GM10248 (cell line): ENCODE data around the gene RPEL1.
"Not testable (repeated sequence)": the region's sequence is repeated elsewhere in the genome, so short reads cannot be mapped to it uniquely, and the experiment has no call there.

Source experiments
- CTCF ChIA-PET: fragments of 300-600 bp; sonication (Branson Sonifier 250); formaldehyde crosslinking; extraction: SDS; loops from one replicate; lab custom pipeline; 2021; ENCODE audit warnings: antibody characterized with exemption; lab: Yijun Ruan, JAX
- POLR2A ChIA-PET: fragments of 350-650 bp; sonication (Branson Sonifier 250); formaldehyde crosslinking; extraction: SDS; loops from one replicate; lab custom pipeline; 2020; ENCODE audit warnings: antibody characterized with exemption; lab: Yijun Ruan, JAX
- DNase-seq: peaks from one replicate; pipeline ENCODE4 v3.0.0; 2012; ENCODE audit errors: extremely low spot score
- TF ChIP-seq, protein P1 (sequence below): IDR thresholded peaks from 2 replicates; pipeline ENCODE4 v1.5.1; 2012; ENCODE audit warnings: mild to moderate bottlenecking, low read depth; ENCODE audit errors: extremely low read depth, missing control alignments, control extremely low read depth

Gene RPEL1

GRCh38 chr10:103245587-103245986, at the start of gene RPEL1:
TSS of gene RPEL1 (plus strand) at chr10:103245887. CDS start at chr10:103245997, 110 bp downstream.
- CTCF ChIA-PET, result interaction anchor here (0.9 to 2.5 kb wide), 9 partner anchors 10 to 344 kb away, joined by 3 to 22 read pairs (median 8); no protein-coding TSS in a partner anchor
- POLR2A ChIA-PET, DNase-seq: not testable (repeated sequence)

GRCh38 chr10:103196516-103196915, 49.2 kb upstream of the RPEL1 start:
- CTCF ChIA-PET, result no interaction called here
- POLR2A ChIA-PET, result interaction anchor here (0.5 kb wide), 1 partner anchor 139 kb away, joined by 3 read pairs; no protein-coding TSS in a partner anchor
- no peak for DNase-seq
- TF ChIP-seq, protein P1, sequence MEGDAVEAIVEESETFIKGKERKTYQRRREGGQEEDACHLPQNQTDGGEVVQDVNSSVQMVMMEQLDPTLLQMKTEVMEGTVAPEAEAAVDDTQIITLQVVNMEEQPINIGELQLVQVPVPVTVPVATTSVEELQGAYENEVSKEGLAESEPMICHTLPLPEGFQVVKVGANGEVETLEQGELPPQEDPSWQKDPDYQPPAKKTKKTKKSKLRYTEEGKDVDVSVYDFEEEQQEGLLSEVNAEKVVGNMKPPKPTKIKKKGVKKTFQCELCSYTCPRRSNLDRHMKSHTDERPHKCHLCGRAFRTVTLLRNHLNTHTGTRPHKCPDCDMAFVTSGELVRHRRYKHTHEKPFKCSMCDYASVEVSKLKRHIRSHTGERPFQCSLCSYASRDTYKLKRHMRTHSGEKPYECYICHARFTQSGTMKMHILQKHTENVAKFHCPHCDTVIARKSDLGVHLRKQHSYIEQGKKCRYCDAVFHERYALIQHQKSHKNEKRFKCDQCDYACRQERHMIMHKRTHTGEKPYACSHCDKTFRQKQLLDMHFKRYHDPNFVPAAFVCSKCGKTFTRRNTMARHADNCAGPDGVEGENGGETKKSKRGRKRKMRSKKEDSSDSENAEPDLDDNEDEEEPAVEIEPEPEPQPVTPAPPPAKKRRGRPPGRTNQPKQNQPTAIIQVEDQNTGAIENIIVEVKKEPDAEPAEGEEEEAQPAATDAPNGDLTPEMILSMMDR, result no peak

GRCh38 chr10:103197174-103197573, 48.5 kb upstream of the RPEL1 start:
- POLR2A ChIA-PET, result interaction anchor here (0.5 kb wide), 1 partner anchor 139 kb away, joined by 3 read pairs; no protein-coding TSS in a partner anchor
- no peak for DNase-seq
- CTCF ChIA-PET, result no interaction called here
- TF ChIP-seq, protein P1, result no peak

GRCh38 chr10:103197903-103198302, 47.8 kb upstream of the RPEL1 start:
- CTCF ChIA-PET, result no interaction called here
- TF ChIP-seq, protein P1, result no peak
- DNase-seq, result no peak
- POLR2A ChIA-PET, result no interaction called here

DNA sequence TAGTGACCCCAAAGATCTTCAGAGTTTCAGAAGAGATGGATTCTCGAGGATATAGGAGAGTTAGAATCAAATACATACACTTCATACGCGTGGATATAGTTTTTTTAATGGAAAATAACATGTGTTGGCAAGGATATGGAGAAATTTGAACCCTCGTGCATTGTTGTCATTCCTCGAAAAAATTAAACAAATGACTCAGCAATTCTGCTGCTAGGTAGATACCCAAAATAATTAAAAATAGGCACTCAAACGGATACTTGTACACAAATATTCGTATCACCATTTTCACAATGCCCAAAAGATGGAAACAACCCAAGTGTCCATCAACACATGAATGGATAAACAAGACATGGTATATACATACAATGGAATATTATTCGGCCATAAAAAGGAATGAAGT, 47.0 kb upstream of the RPEL1 start:
- POLR2A ChIA-PET, result no interaction called here
- CTCF ChIA-PET, result no interaction called here
- TF ChIP-seq, protein P1, result no peak
- DNase-seq, result no peak

DNA sequence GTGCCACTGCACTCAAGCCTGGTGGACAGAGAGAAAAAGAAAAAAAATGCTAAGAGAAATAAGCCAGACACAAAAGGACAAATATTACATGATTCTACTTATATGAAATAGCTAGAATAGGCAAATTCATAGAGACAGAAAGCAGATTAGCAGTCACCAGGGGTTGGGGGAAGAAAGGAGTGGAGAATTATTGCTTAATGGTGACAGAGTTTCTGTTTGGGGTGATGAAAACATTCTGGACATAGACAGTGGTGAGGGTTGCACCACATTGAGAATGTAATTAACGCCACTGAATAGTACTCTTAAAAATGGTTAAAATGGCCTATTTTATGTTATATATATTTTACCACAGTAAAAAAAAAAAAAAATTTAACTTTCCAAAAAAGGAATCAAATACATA, 46.2 kb upstream of the RPEL1 start:
- POLR2A ChIA-PET, result no interaction called here
- CTCF ChIA-PET, result no interaction called here

GRCh38 chr10:103202319-103202718, 43.4 kb upstream of the RPEL1 start:
- no peak for DNase-seq
- ChIA-PET CTCF (no interaction called here), POLR2A (no interaction called here)
- TF ChIP-seq, protein P1, result no peak

More for the DNA sequence above, 46.2 kb upstream of the RPEL1 start:
- DNase-seq, result no peak
- TF ChIP-seq, protein P1, result no peak
